ENCODE results near the gene MYO18B. TPM values are rescaled to one million over a fixed set of nuclear protein-coding genes. Genes with fewer than 3 reads are reported as not detected.
A peak's percentile ranks its signal among the peaks of the same experiment; 100 is the strongest.

MYO18B gene
- polyA plus RNA-seq, 1 donor, result 0.05 TPM

- no peak for DNase-seq
Measured at GRCh38 chr22:26047920-26048319, 305.9 kb downstream of the MYO18B start.

GRCh38 chr22:26050079-26050478, 308.1 kb downstream of the MYO18B start:
- no peak for DNase-seq

GRCh38 chr22:26053737-26054316, 311.8 kb downstream of the MYO18B start:
- DNase-seq, result no peak

GRCh38 chr22:26054841-26055605, 313.0 kb downstream of the MYO18B start:
- DNase-seq, result no peak

- no peak for DNase-seq
Measured at GRCh38 chr22:26055693-26056092, 313.7 kb downstream of the MYO18B start.

GRCh38 chr22:26056455-26057200, 314.6 kb downstream of the MYO18B start:
- no peak for DNase-seq

GRCh38 chr22:26057731-26058130, 315.7 kb downstream of the MYO18B start:
- no peak for DNase-seq

- no peak for DNase-seq
Measured at GRCh38 chr22:26064048-26064447, 322.1 kb downstream of the MYO18B start.

GRCh38 chr22:26065847-26066246, 323.9 kb downstream of the MYO18B start:
- no peak for DNase-seq

GRCh38 chr22:26066534-26066933, 324.5 kb downstream of the MYO18B start:
- peak; percentile 26 for DNase-seq

GRCh38 chr22:26068571-26068970, 326.6 kb downstream of the MYO18B start:
- no peak for DNase-seq

- no peak for DNase-seq
Measured at GRCh38 chr22:26072621-26073020, 330.6 kb downstream of the MYO18B start.

- DNase-seq, result no peak
Measured at GRCh38 chr22:26075251-26075650, 333.3 kb downstream of the MYO18B start.

- peak; percentile 33 for DNase-seq
Measured at GRCh38 chr22:26079009-26079408, 337.0 kb downstream of the MYO18B start.

Other genes with a start within 250 kb of the MYO18B start
- gene GRK3, start 177.5 kb upstream of the MYO18B start, polyA plus RNA-seq (ENCODE audit: insufficient read length), result 10.2 TPM

Measured in left kidney (tissue), 2 donors.